ENCODE results near the gene MAP3K7.

The MAP3K7 gene

GRCh38 chr6:90483116-90483839 lies 103.6 kb downstream of the MAP3K7 start:
- no peak for DNase-seq

GRCh38 chr6:90480666-90481065 lies 106.2 kb downstream of the MAP3K7 start:
- no peak for DNase-seq

GRCh38 chr6:90479603-90479926 lies 107.3 kb downstream of the MAP3K7 start:
- DNase-seq: no peak

GRCh38 chr6:90478789-90479602 lies 107.9 kb downstream of the MAP3K7 start:
- DNase-seq: peak; percentile 62 to 79 (median 73)

- DNase-seq: no peak
Observed at GRCh38 chr6:90478278-90478677, 108.6 kb downstream of the MAP3K7 start.

GRCh38 chr6:90477366-90477765 lies 109.5 kb downstream of the MAP3K7 start:
- no peak for DNase-seq

- DNase-seq: peak in 2 of 5 donors; percentile 15 to 65
Observed at GRCh38 chr6:90472716-90473115, 114.2 kb downstream of the MAP3K7 start.

- no peak for DNase-seq
Observed at GRCh38 chr6:90471263-90471662, 115.6 kb downstream of the MAP3K7 start.

GRCh38 chr6:90469906-90470305 lies 117.0 kb downstream of the MAP3K7 start:
- DNase-seq: no peak

GRCh38 chr6:90468859-90469258 lies 118.0 kb downstream of the MAP3K7 start:
- DNase-seq: no peak

GRCh38 chr6:90468080-90468479 lies 118.8 kb downstream of the MAP3K7 start:
- no peak for DNase-seq

GRCh38 chr6:90467546-90467945 lies 119.3 kb downstream of the MAP3K7 start:
- no peak for DNase-seq

- peak in 1 of 5 donors; percentile 48 for DNase-seq
Observed at GRCh38 chr6:90466154-90466940, 120.5 kb downstream of the MAP3K7 start.

- DNase-seq: no peak
Observed at GRCh38 chr6:90465686-90466085, 121.2 kb downstream of the MAP3K7 start.

- no peak for DNase-seq
Observed at GRCh38 chr6:90464507-90464906, 122.4 kb downstream of the MAP3K7 start.

GRCh38 chr6:90463874-90464273 lies 123.0 kb downstream of the MAP3K7 start:
- no peak for DNase-seq
